Activated naive CD8-positive, alpha-beta T cell treated with anti-CD3 and anti-CD28 coated beads, Interleukin-2, amount 50 U/mL, for 24 hours (primary cell): ENCODE data around the gene ZNF200.
"Not testable (repeated sequence)": the region's sequence is repeated elsewhere in the genome, so short reads cannot be mapped to it uniquely, and the experiment has no call there.

ENCODE experiments used
- ATAC-seq: fragments of 150-1000 bp; cut with Tn5 transposase; one replicate; pipeline ENCODE4 v1.10.0; 2021
- DNase-seq: peaks from one replicate; pipeline ENCODE4 v3.0.0; 2021
- H3K27ac Mint-ChIP-seq: one replicate; pipeline ENCODE4 v1.8.0; 2021; ENCODE audit warnings: mild to moderate bottlenecking, mixed read lengths
- H3K27me3 Mint-ChIP-seq: one replicate; pipeline ENCODE4 v1.8.0; 2021; ENCODE audit warnings: mixed read lengths
- H3K36me3 Mint-ChIP-seq: one replicate; pipeline ENCODE4 v1.8.0; 2021; ENCODE audit warnings: low read depth, mixed read lengths
- H3K4me1 Mint-ChIP-seq: one replicate; pipeline ENCODE4 v1.8.0; 2021; ENCODE audit warnings: mixed read lengths
- H3K4me3 Mint-ChIP-seq: one replicate; pipeline ENCODE4 v1.8.0; 2021; ENCODE audit warnings: mild to moderate bottlenecking, moderate library complexity, mixed read lengths
- H3K9me3 Mint-ChIP-seq: one replicate; pipeline ENCODE4 v1.8.0; 2021; ENCODE audit warnings: mixed read lengths

The ZNF200 gene

GRCh38 chr16:3241761-3242160, 6.8 kb upstream of the ZNF200 start:
- Mint-ChIP-seq H3K36me3 (no peaks in the 10 kb centered on the region), H3K4me1 (peaks cover 6% of the 10 kb centered on the region), H3K9me3 (no peaks in the 10 kb centered on the region), H3K27ac (no peak overlapping the region), H3K4me3 (no peak overlapping the region), H3K27me3 (peaks cover 5% of the 10 kb centered on the region)
- ATAC-seq (no peak), DNase-seq (no peak)

GRCh38 chr16:3235856-3236669, 1.1 kb upstream of the ZNF200 start:
- Mint-ChIP-seq H3K4me3 (peak overlapping the region; percentile 71), H3K27ac (peak overlapping the region; percentile 69), H3K36me3 (peaks cover 26% of the 10 kb centered on the region), H3K9me3 (peaks cover 12% of the 10 kb centered on the region), H3K27me3 (peaks cover 2% of the 10 kb centered on the region), H3K4me1 (peaks cover 23% of the 10 kb centered on the region)
- DNase-seq (peak; percentile 20), ATAC-seq (no peak)

- H3K4me1 Mint-ChIP-seq = peaks cover 23% of the 10 kb centered on the region
- ATAC-seq = peak; percentile 9
- H3K9me3 Mint-ChIP-seq = peaks cover 24% of the 10 kb centered on the region
- H3K27ac Mint-ChIP-seq = peak overlapping the region; percentile 96
- H3K4me3 Mint-ChIP-seq = peak overlapping the region; percentile 93
- no peak for DNase-seq
- H3K27me3 Mint-ChIP-seq = peaks cover 2% of the 10 kb centered on the region
- peaks cover 41% of the 10 kb centered on the region for H3K36me3 Mint-ChIP-seq
These were observed 458 bp downstream of the ZNF200 start for GRCh38 chr16:3234543-3234856.

- Mint-ChIP-seq H3K27ac (no peak overlapping the region), H3K4me3 (no peak overlapping the region), H3K4me1 (no peaks in the 10 kb centered on the region), H3K27me3 (no peaks in the 10 kb centered on the region), H3K36me3 (peaks cover 76% of the 10 kb centered on the region), H3K9me3 (peaks cover 55% of the 10 kb centered on the region)
- DNase-seq (no peak), ATAC-seq (no peak)
These were observed 10.9 kb downstream of the ZNF200 start for GRCh38 chr16:3223913-3224515.

- no peak for DNase-seq
- Mint-ChIP-seq H3K9me3 (peaks cover 55% of the 10 kb centered on the region), H3K36me3 (peaks cover 49% of the 10 kb centered on the region)
These were observed 14.1 kb downstream of the ZNF200 start for GRCh38 chr16:3220839-3221238.

GRCh38 chr16:3216263-3216640, 18.7 kb downstream of the ZNF200 start:
- ATAC-seq = no peak

More at GRCh38 chr16:3220839-3221238, 14.1 kb downstream of the ZNF200 start:
- Mint-ChIP-seq H3K4me1 (peaks cover 12% of the 10 kb centered on the region), H3K27me3 (no peaks in the 10 kb centered on the region), H3K4me3 (no peak overlapping the region), H3K27ac (no peak overlapping the region)
- no peak for ATAC-seq

GRCh38 chr16:3215601-3216262, 19.2 kb downstream of the ZNF200 start:
- H3K9me3 Mint-ChIP-seq = peaks cover 44% of the 10 kb centered on the region
- H3K27ac Mint-ChIP-seq = peak overlapping the region; percentile 93
- H3K4me1 Mint-ChIP-seq = peaks cover 30% of the 10 kb centered on the region
- H3K27me3 Mint-ChIP-seq = no peaks in the 10 kb centered on the region
- peaks cover 7% of the 10 kb centered on the region for H3K36me3 Mint-ChIP-seq
- ATAC-seq (no peak), DNase-seq (peak; percentile 16)
- peak overlapping the region; percentile 29 for H3K4me3 Mint-ChIP-seq

More at GRCh38 chr16:3216263-3216640, 18.7 kb downstream of the ZNF200 start:
- Mint-ChIP-seq H3K27me3 (no peaks in the 10 kb centered on the region), H3K27ac (peak overlapping the region; percentile 93), H3K9me3 (peaks cover 43% of the 10 kb centered on the region), H3K4me3 (peak overlapping the region; percentile 29), H3K4me1 (peaks cover 30% of the 10 kb centered on the region), H3K36me3 (peaks cover 9% of the 10 kb centered on the region)
- no peak for DNase-seq

- Mint-ChIP-seq H3K36me3 (peaks cover 7% of the 10 kb centered on the region), H3K27ac (peak overlapping the region; percentile 93), H3K4me3 (peak overlapping the region; percentile 29), H3K4me1 (peaks cover 30% of the 10 kb centered on the region), H3K9me3 (peaks cover 49% of the 10 kb centered on the region), H3K27me3 (no peaks in the 10 kb centered on the region)
- DNase-seq = peak; percentile 18
- peak; percentile 90 for ATAC-seq
These were observed 19.9 kb downstream of the ZNF200 start for GRCh38 chr16:3214904-3215600.

- Mint-ChIP-seq H3K4me1 (peaks cover 28% of the 10 kb centered on the region), H3K4me3 (no peak overlapping the region), H3K9me3 (peaks cover 43% of the 10 kb centered on the region), H3K36me3 (peaks cover 5% of the 10 kb centered on the region), H3K27me3 (peaks cover 3% of the 10 kb centered on the region), H3K27ac (no peak overlapping the region)
- no peak for DNase-seq
- ATAC-seq = no peak
These were observed 22.4 kb downstream of the ZNF200 start for GRCh38 chr16:3212567-3212966.

GRCh38 chr16:3212006-3212405, 23.0 kb downstream of the ZNF200 start:
- H3K4me1 Mint-ChIP-seq = peaks cover 28% of the 10 kb centered on the region
- DNase-seq (no peak), ATAC-seq (no peak)
- no peak overlapping the region for H3K27ac Mint-ChIP-seq
- peaks cover 3% of the 10 kb centered on the region for H3K27me3 Mint-ChIP-seq
- no peak overlapping the region for H3K4me3 Mint-ChIP-seq
- H3K9me3 Mint-ChIP-seq = peaks cover 45% of the 10 kb centered on the region
- peaks cover 4% of the 10 kb centered on the region for H3K36me3 Mint-ChIP-seq

GRCh38 chr16:3207086-3207953, 27.6 kb downstream of the ZNF200 start:
- peaks cover 9% of the 10 kb centered on the region for H3K36me3 Mint-ChIP-seq
- no peak overlapping the region for H3K27ac Mint-ChIP-seq
- peaks cover 27% of the 10 kb centered on the region for H3K9me3 Mint-ChIP-seq
- ATAC-seq = no peak
- H3K27me3 Mint-ChIP-seq = peaks cover 7% of the 10 kb centered on the region
- H3K4me3 Mint-ChIP-seq = no peak overlapping the region
- DNase-seq = no peak
- H3K4me1 Mint-ChIP-seq = no peaks in the 10 kb centered on the region

- not testable (repeated sequence) for H3K27me3 Mint-ChIP-seq, ATAC-seq, H3K36me3 Mint-ChIP-seq, H3K27ac Mint-ChIP-seq, H3K4me3 Mint-ChIP-seq, H3K4me1 Mint-ChIP-seq, DNase-seq
- H3K9me3 Mint-ChIP-seq = peaks cover 20% of the 10 kb centered on the region
These were observed 29.0 kb downstream of the ZNF200 start for GRCh38 chr16:3205939-3206338.

GRCh38 chr16:3202903-3203539, 31.9 kb downstream of the ZNF200 start:
- Mint-ChIP-seq H3K4me3 (no peak overlapping the region), H3K9me3 (peaks cover 14% of the 10 kb centered on the region), H3K4me1 (no peaks in the 10 kb centered on the region), H3K36me3 (peaks cover 9% of the 10 kb centered on the region), H3K27me3 (peaks cover 9% of the 10 kb centered on the region), H3K27ac (no peak overlapping the region)
- ATAC-seq = no peak
- DNase-seq = no peak
